Body of pancreas (tissue), 4 donors: ENCODE results near the gene CTSC.

Experiments
- CTCF ChIP-seq, 7 experiments: fragments of 450-650 bp in 4 of 7; fragments of 200-600 bp in 3 of 7; sonication (generic) in 3 of 7; IDR thresholded peaks; one replicate each; pipeline ENCODE4 v1.5.1; 2016 to 2019; ENCODE audit warnings: antibody characterized with exemption in 7 of 7
- POLR2A ChIP-seq, 3 donors: fragments of 450-650 bp; IDR thresholded peaks; one replicate each; pipeline ENCODE4 v1.6.1; 2016; ENCODE audit warnings: antibody characterized with exemption in 3 of 3, mild to moderate bottlenecking in 2 of 3

GRCh38 chr11:88315981-88316441, 21.5 kb downstream of the CTSC start:
- TF ChIP-seq CTCF (IDR thresholded peaks at IDR 0.05), result no peak
- TF ChIP-seq POLR2A (IDR thresholded peaks at IDR 0.05), result no peak
